Suprapubic skin (tissue), 4 donors: ENCODE data around the gene LRP3. TPM values are rescaled to one million over a fixed set of nuclear protein-coding genes. Genes with fewer than 3 reads are reported as not detected.

Experiments
- DNase-seq, 2 donors: peaks; one replicate each; pipeline ENCODE4 v3.0.0-alpha.2; 2019; ENCODE audit warnings: low spot score in 2 of 2
- H3K27ac ChIP-seq: fragments of 200-600 bp; sonication (generic); one replicate; pipeline ENCODE4 v1.5.1; 2019
- H3K27me3 ChIP-seq: fragments of 200-600 bp; sonication (generic); one replicate; pipeline ENCODE4 v1.5.1; 2019
- H3K36me3 ChIP-seq: fragments of 200-600 bp; sonication (generic); one replicate; pipeline ENCODE4 v1.5.1; 2019
- H3K4me1 ChIP-seq: fragments of 200-600 bp; sonication (generic); one replicate; pipeline ENCODE4 v1.5.1; 2019
- H3K4me3 ChIP-seq: fragments of 200-600 bp; sonication (generic); one replicate; pipeline ENCODE4 v1.5.1; 2019; ENCODE audit warnings: mild to moderate bottlenecking
- H3K9me3 ChIP-seq: fragments of 200-600 bp; sonication (generic); one replicate; pipeline ENCODE4 v1.5.1; 2019
- EP300 ChIP-seq: sonication (generic); formaldehyde crosslinking; IDR thresholded peaks from one replicate; pipeline ENCODE4 v1.6.1; 2017; ENCODE audit warnings: antibody characterized with exemption
- POLR2A ChIP-seq, 2 donors: fragments of 450-650 bp; IDR thresholded peaks; one replicate each; pipeline ENCODE4 v1.6.1; 2017; ENCODE audit warnings: antibody characterized with exemption in 2 of 2, mild to moderate bottlenecking in 2 of 2, moderate library complexity in 2 of 2
- POLR2AphosphoS5 ChIP-seq, 3 donors: sonication (generic); formaldehyde crosslinking; IDR thresholded peaks; one replicate each; pipeline ENCODE4 v1.6.1; 2017; ENCODE audit warnings: antibody characterized with exemption in 3 of 3
- WGBS: methylation state at CpG from one replicate; pipeline ENCODE4 v1.1.5; 2018; 5-methylcytosine and 5-hydroxymethylcytosine counted together
- total RNA-seq, 4 donors: library from RNA; depleted of rRNA; stranded (reverse); fragments of >200 nt; gene quantifications; one replicate each; pipeline ENCODE4 v1.1.0, GENCODE V29; 2016
- TF ChIP-seq, protein P1 (sequence below), 2 donors: fragments of 200-600 bp in 1 of 2; fragments of 450-650 bp in 1 of 2; sonication (generic) in 1 of 2; IDR thresholded peaks; one replicate each; pipeline ENCODE4 v1.5.1; 2016 to 2019; ENCODE audit warnings: antibody characterized with exemption in 2 of 2, mild to moderate bottlenecking in 1 of 2, moderate library complexity in 1 of 2

LRP3 gene, protein sequence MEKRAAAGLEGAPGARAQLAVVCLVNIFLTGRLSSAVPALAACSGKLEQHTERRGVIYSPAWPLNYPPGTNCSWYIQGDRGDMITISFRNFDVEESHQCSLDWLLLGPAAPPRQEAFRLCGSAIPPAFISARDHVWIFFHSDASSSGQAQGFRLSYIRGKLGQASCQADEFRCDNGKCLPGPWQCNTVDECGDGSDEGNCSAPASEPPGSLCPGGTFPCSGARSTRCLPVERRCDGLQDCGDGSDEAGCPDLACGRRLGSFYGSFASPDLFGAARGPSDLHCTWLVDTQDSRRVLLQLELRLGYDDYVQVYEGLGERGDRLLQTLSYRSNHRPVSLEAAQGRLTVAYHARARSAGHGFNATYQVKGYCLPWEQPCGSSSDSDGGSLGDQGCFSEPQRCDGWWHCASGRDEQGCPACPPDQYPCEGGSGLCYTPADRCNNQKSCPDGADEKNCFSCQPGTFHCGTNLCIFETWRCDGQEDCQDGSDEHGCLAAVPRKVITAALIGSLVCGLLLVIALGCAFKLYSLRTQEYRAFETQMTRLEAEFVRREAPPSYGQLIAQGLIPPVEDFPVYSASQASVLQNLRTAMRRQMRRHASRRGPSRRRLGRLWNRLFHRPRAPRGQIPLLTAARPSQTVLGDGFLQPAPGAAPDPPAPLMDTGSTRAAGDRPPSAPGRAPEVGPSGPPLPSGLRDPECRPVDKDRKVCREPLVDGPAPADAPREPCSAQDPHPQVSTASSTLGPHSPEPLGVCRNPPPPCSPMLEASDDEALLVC
- 10 to 100 TPM in 3 of 4 donors, 1 to 10 TPM in 1; 9.8 to 17.1 (median 14.0) TPM for total RNA-seq

DNA sequence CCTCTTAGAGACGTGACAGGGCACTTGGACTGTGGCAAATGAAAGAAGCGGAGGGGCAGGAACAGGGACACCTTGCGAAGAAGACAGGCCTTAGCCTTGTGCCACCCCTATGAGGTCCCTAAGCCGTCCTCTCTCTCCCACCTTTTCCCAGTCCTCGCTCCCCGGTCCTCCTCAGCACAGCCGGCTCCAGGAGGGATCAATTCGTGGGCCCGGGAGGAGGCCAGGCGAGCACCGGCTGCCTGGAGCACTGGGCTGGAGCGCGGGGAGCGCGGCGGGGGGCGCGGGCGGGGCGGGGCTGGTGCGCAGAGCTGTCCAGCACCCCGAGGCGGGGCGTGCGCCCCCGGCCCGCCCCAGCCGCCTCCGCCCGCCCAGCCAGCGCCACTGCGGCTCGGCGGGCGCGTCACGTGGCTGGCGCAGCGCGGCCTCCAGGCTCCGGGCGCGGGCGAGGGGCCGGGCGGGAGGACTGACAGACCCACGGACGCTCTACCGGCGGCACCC lies at the start of gene LRP3:
LRP3 (plus strand) TSS at position 466 of the 498 bp plus-strand sequence. CDS start 456 bp downstream, outside the sequence.
- no peak for DNase-seq
- Histone ChIP-seq H3K9me3 (no peaks in the 10 kb centered on the region), H3K36me3 (no peaks in the 10 kb centered on the region), H3K4me1 (peaks cover 11% of the 10 kb centered on the region), H3K27ac (peak within 1 kb of the TSS; percentile 4), H3K27me3 (no peaks in the 10 kb centered on the region), H3K4me3 (peak within 1 kb of the TSS; percentile 82)
- TF ChIP-seq EP300 = no peak
- TF ChIP-seq, protein P1, sequence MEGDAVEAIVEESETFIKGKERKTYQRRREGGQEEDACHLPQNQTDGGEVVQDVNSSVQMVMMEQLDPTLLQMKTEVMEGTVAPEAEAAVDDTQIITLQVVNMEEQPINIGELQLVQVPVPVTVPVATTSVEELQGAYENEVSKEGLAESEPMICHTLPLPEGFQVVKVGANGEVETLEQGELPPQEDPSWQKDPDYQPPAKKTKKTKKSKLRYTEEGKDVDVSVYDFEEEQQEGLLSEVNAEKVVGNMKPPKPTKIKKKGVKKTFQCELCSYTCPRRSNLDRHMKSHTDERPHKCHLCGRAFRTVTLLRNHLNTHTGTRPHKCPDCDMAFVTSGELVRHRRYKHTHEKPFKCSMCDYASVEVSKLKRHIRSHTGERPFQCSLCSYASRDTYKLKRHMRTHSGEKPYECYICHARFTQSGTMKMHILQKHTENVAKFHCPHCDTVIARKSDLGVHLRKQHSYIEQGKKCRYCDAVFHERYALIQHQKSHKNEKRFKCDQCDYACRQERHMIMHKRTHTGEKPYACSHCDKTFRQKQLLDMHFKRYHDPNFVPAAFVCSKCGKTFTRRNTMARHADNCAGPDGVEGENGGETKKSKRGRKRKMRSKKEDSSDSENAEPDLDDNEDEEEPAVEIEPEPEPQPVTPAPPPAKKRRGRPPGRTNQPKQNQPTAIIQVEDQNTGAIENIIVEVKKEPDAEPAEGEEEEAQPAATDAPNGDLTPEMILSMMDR (IDR thresholded peaks at IDR 0.05) = no peak
- no peak for TF ChIP-seq POLR2A (IDR thresholded peaks at IDR 0.05)
- no peak for TF ChIP-seq POLR2AphosphoS5 (IDR thresholded peaks at IDR 0.05)
- 13% methylated on average over 13 of the region's 50 CpGs for WGBS

DNA sequence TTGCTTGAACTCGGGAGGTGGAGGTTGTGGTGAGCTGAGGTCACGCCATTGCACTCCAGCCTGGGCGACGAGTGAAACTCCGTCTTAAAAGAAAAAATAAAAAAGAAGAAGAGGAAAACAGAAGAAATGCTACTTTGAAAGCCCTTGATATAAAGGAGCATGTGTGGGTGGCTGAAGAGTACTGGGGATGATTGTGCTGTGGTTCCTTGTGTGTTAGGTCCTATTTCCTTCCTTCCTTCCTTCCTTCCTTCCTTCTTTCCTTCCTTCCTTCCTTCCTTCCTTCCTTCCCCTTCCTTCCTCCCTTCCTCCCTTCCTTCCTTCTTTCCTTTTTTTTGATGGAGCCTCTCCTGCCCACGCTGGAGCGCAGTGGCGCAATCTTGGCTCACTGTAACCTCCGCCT lies 47.9 kb upstream of the LRP3 start:
- 91% methylated on average over 9 of the region's 9 CpGs for WGBS
- H3K9me3 ChIP-seq = no peaks in the 10 kb centered on the region
- H3K27me3 ChIP-seq = no peaks in the 10 kb centered on the region
- no peaks in the 10 kb centered on the region for H3K36me3 ChIP-seq
- DNase-seq = no peak
- peaks cover 5% of the 10 kb centered on the region for H3K4me1 ChIP-seq
- no peak overlapping the region for H3K4me3 ChIP-seq
- TF ChIP-seq POLR2A (IDR thresholded peaks at IDR 0.05) = no peak
- TF ChIP-seq POLR2AphosphoS5 (IDR thresholded peaks at IDR 0.05) = no peak
- TF ChIP-seq EP300 = no peak
- TF ChIP-seq, protein P1 (IDR thresholded peaks at IDR 0.05) = no peak
- H3K27ac ChIP-seq = no peak overlapping the region

DNA sequence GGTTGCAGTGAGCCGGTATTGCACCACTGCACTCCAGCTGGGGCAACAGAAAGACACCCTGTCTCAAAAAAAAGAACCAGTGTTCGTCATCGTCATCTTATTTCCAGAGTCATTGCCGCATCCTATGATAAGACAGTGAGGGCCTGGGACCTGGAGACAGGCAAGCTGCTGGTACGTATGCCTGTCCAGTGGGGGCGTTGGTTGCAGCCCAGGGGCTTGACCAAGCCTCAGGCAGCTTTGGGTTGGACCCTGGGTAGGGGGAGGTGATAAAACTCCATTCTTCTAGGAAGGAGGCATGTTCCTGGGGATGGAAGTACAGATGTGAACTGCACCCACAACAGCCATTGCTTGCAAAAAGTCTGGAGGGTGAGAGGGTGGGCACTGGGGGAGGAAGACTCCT lies 46.6 kb upstream of the LRP3 start:
- H3K4me1 ChIP-seq = peaks cover 5% of the 10 kb centered on the region
- WGBS = 83% methylated on average over 6 of the region's 6 CpGs
- no peak for DNase-seq
- no peak for TF ChIP-seq POLR2AphosphoS5 (IDR thresholded peaks at IDR 0.05)
- TF ChIP-seq, protein P1 (IDR thresholded peaks at IDR 0.05) = no peak
- TF ChIP-seq POLR2A (IDR thresholded peaks at IDR 0.05) = no peak
- no peak for TF ChIP-seq EP300
- no peaks in the 10 kb centered on the region for H3K9me3 ChIP-seq
- no peak overlapping the region for H3K4me3 ChIP-seq
- H3K36me3 ChIP-seq = no peaks in the 10 kb centered on the region
- no peak overlapping the region for H3K27ac ChIP-seq
- H3K27me3 ChIP-seq = no peaks in the 10 kb centered on the region

DNA sequence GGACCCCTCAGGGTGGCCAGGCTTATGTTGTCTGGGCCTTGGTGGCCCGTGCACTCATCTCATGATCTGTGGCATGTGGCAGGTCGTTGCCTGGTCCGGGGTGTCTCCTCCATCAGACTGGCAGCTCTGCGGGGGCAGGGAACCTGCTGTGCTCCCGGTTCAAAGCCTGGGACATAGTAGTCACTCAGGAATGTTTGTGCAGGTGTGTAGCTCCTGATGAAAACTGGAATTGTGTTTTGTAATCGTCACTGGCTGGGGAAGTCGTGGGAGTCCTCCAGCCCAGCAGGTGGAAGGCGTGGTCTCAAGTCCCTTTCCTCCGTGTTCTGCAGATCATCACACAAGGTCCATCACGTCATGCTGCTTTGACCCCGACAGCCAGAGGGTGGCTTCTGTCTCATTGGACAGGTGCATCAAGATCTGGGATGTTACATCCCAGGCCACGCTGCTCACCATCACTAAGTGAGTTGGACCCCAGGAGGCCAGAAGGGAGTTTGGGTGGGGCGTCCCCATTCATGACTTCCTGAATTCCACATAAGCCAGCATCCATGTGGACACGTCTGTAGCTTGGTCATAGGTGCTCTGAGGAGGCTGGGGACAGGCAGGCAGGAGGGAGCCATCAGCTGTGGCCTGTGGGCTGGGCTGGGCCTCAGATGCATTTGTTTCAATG lies 43.1 kb upstream of the LRP3 start:
- H3K4me1 ChIP-seq = no peaks in the 10 kb centered on the region
- no peaks in the 10 kb centered on the region for H3K27me3 ChIP-seq
- no peaks in the 10 kb centered on the region for H3K9me3 ChIP-seq
- 51% methylated on average over 7 of the region's 14 CpGs for WGBS
- no peaks in the 10 kb centered on the region for H3K36me3 ChIP-seq
- TF ChIP-seq, protein P1 (IDR thresholded peaks at IDR 0.05) = no peak
- TF ChIP-seq EP300 (no peak), POLR2AphosphoS5 (IDR thresholded peaks at IDR 0.05) (no peak), POLR2A (IDR thresholded peaks at IDR 0.05) (no peak)
- DNase-seq = no peak
- H3K27ac ChIP-seq = no peak overlapping the region
- H3K4me3 ChIP-seq = no peak overlapping the region
